ENCODE measurements around the gene S100A16. TPM values are rescaled to one million over a fixed set of nuclear protein-coding genes. Genes with fewer than 3 reads are reported as not detected.

Gene S100A16
- total and polyA plus RNA-seq, 5 donors from 2014 or later = not detected

GRCh38 chr1:153652805-153653500 is 40.0 kb upstream of the S100A16 start:
- H3K27me3 ChIP-seq (ENCODE audit: control insufficient read depth, insufficient read depth, low read length) = no peaks in the 10 kb centered on the region
- Mint-ChIP-seq H3K27ac (no peak overlapping the region), H3K27me3 (no peaks in the 10 kb centered on the region), H3K4me1 (peaks cover 4 to 23% (median 15%) of the 10 kb centered on the region in 4 donors), H3K36me3 (no peaks in the 10 kb centered on the region), H3K9me3 (no peaks in the 10 kb centered on the region), H3K4me3 (no peak overlapping the region)
- H3K4me3 ChIP-seq (ENCODE audit: low read depth, low read length) = no peak overlapping the region
- H3K36me3 ChIP-seq (ENCODE audit: control insufficient read depth, insufficient read depth, low read length) = no peaks in the 10 kb centered on the region
- H3K4me1 ChIP-seq (ENCODE audit: control insufficient read depth, insufficient read depth, low read length, poor library complexity, severe bottlenecking) = peaks cover 13% of the 10 kb centered on the region
- no peak for ATAC-seq (ENCODE audit: low read depth in 2 of 2)
- DNase-seq = no peak
- H3K27ac ChIP-seq (ENCODE audit: insufficient read depth, low read length, poor library complexity, severe bottlenecking) = no peak overlapping the region
- H3K9me3 ChIP-seq (ENCODE audit: control insufficient read depth in 2 of 2, low read length in 2 of 2) = no peaks in the 10 kb centered on the region

GRCh38 chr1:153651771-153652170 is 38.8 kb upstream of the S100A16 start:
- Mint-ChIP-seq H3K4me3 (no peak overlapping the region), H3K9me3 (no peaks in the 10 kb centered on the region), H3K27me3 (no peaks in the 10 kb centered on the region), H3K27ac (no peak overlapping the region), H3K4me1 (peaks cover 4 to 30% (median 21%) of the 10 kb centered on the region in 4 donors), H3K36me3 (no peaks in the 10 kb centered on the region)
- Histone ChIP-seq H3K4me1 (ENCODE audit: control insufficient read depth, insufficient read depth, low read length, poor library complexity, severe bottlenecking) (peaks cover 13% of the 10 kb centered on the region), H3K36me3 (ENCODE audit: control insufficient read depth, insufficient read depth, low read length) (peaks cover under 1% of the 10 kb centered on the region), H3K27me3 (ENCODE audit: control insufficient read depth, insufficient read depth, low read length) (no peaks in the 10 kb centered on the region), H3K4me3 (ENCODE audit: low read depth, low read length) (no peak overlapping the region), H3K27ac (ENCODE audit: insufficient read depth, low read length, poor library complexity, severe bottlenecking) (no peak overlapping the region), H3K9me3 (ENCODE audit: control insufficient read depth in 2 of 2, low read length in 2 of 2) (no peaks in the 10 kb centered on the region)
- DNase-seq = no peak
- ATAC-seq (ENCODE audit: low read depth in 2 of 2) = no peak

GRCh38 chr1:153649863-153650235 is 36.9 kb upstream of the S100A16 start:
- Mint-ChIP-seq H3K27ac (peak overlapping the region; percentile 89 to 97 (median 97)), H3K4me1 (peaks cover 14 to 47% (median 33%) of the 10 kb centered on the region in 4 donors), H3K4me3 (peak overlapping the region in 2 of 4 donors; percentile 70 to 72), H3K9me3 (no peaks in the 10 kb centered on the region), H3K36me3 (peaks cover 15% of the 10 kb centered on the region), H3K27me3 (no peaks in the 10 kb centered on the region)
- H3K4me1 ChIP-seq (ENCODE audit: control insufficient read depth, insufficient read depth, low read length, poor library complexity, severe bottlenecking) = peaks cover 18% of the 10 kb centered on the region
- no peak overlapping the region for H3K4me3 ChIP-seq (ENCODE audit: low read depth, low read length)
- H3K27me3 ChIP-seq (ENCODE audit: control insufficient read depth, insufficient read depth, low read length) = no peaks in the 10 kb centered on the region
- no peak for DNase-seq
- H3K27ac ChIP-seq (ENCODE audit: insufficient read depth, low read length, poor library complexity, severe bottlenecking) = peak overlapping the region; percentile 41
- ATAC-seq (ENCODE audit: low read depth in 2 of 2) = peak; percentile 18 to 25
- no peaks in the 10 kb centered on the region for H3K9me3 ChIP-seq (ENCODE audit: control insufficient read depth in 2 of 2, low read length in 2 of 2)
- peaks cover 19% of the 10 kb centered on the region for H3K36me3 ChIP-seq (ENCODE audit: control insufficient read depth, insufficient read depth, low read length)

- no peaks in the 10 kb centered on the region for H3K27me3 Mint-ChIP-seq
- H3K36me3 Mint-ChIP-seq = peaks cover 17% of the 10 kb centered on the region
- H3K4me1 Mint-ChIP-seq = peaks cover 14 to 53% (median 37%) of the 10 kb centered on the region in 4 donors
- H3K9me3 Mint-ChIP-seq = no peaks in the 10 kb centered on the region
- peak; percentile 77 to 80 for ATAC-seq (ENCODE audit: low read depth in 2 of 2)
- Histone ChIP-seq H3K27ac (ENCODE audit: insufficient read depth, low read length, poor library complexity, severe bottlenecking) (peak overlapping the region; percentile 20), H3K4me1 (ENCODE audit: control insufficient read depth, insufficient read depth, low read length, poor library complexity, severe bottlenecking) (peaks cover 18% of the 10 kb centered on the region), H3K36me3 (ENCODE audit: control insufficient read depth, insufficient read depth, low read length) (peaks cover 24% of the 10 kb centered on the region), H3K9me3 (ENCODE audit: control insufficient read depth in 2 of 2, low read length in 2 of 2) (no peaks in the 10 kb centered on the region), H3K27me3 (ENCODE audit: control insufficient read depth, insufficient read depth, low read length) (no peaks in the 10 kb centered on the region), H3K4me3 (ENCODE audit: low read depth, low read length) (no peak overlapping the region)
- H3K27ac Mint-ChIP-seq = peak overlapping the region; percentile 89 to 97 (median 97)
- H3K4me3 Mint-ChIP-seq = peak overlapping the region in 3 of 4 donors; percentile 61 to 72 (median 70)
- peak in 2 of 3 donors; percentile 37 to 58 for DNase-seq
Observed at GRCh38 chr1:153649137-153649862, 36.4 kb upstream of the S100A16 start.

- peak overlapping the region in 1 of 4 donors; percentile 35 for H3K4me3 Mint-ChIP-seq
- peaks cover 36% of the 10 kb centered on the region for H3K36me3 ChIP-seq (ENCODE audit: control insufficient read depth, insufficient read depth, low read length)
- ATAC-seq (ENCODE audit: low read depth in 2 of 2) (no peak), DNase-seq (no peak)
- no peaks in the 10 kb centered on the region for H3K27me3 ChIP-seq (ENCODE audit: control insufficient read depth, insufficient read depth, low read length)
- H3K4me3 ChIP-seq (ENCODE audit: low read depth, low read length) = no peak overlapping the region
- H3K36me3 Mint-ChIP-seq = peaks cover 27% of the 10 kb centered on the region
- H3K27ac ChIP-seq (ENCODE audit: insufficient read depth, low read length, poor library complexity, severe bottlenecking) = no peak overlapping the region
- peaks cover 23% of the 10 kb centered on the region for H3K4me1 ChIP-seq (ENCODE audit: control insufficient read depth, insufficient read depth, low read length, poor library complexity, severe bottlenecking)
- H3K27ac Mint-ChIP-seq = peak overlapping the region in 2 of 3 donors; percentile 21 to 97
- H3K27me3 Mint-ChIP-seq = no peaks in the 10 kb centered on the region
- H3K9me3 Mint-ChIP-seq = no peaks in the 10 kb centered on the region
- peaks cover 14 to 64% (median 43%) of the 10 kb centered on the region in 4 donors for H3K4me1 Mint-ChIP-seq
- H3K9me3 ChIP-seq (ENCODE audit: control insufficient read depth in 2 of 2, low read length in 2 of 2) = no peaks in the 10 kb centered on the region
Observed at GRCh38 chr1:153648000-153648643, 35.2 kb upstream of the S100A16 start.

GRCh38 chr1:153647346-153647714 is 34.4 kb upstream of the S100A16 start:
- Histone ChIP-seq H3K4me1 (ENCODE audit: control insufficient read depth, insufficient read depth, low read length, poor library complexity, severe bottlenecking) (peaks cover 27% of the 10 kb centered on the region), H3K27me3 (ENCODE audit: control insufficient read depth, insufficient read depth, low read length) (no peaks in the 10 kb centered on the region), H3K27ac (ENCODE audit: insufficient read depth, low read length, poor library complexity, severe bottlenecking) (no peak overlapping the region), H3K4me3 (ENCODE audit: low read depth, low read length) (no peak overlapping the region), H3K36me3 (ENCODE audit: control insufficient read depth, insufficient read depth, low read length) (peaks cover 44% of the 10 kb centered on the region), H3K9me3 (ENCODE audit: control insufficient read depth in 2 of 2, low read length in 2 of 2) (no peaks in the 10 kb centered on the region)
- Mint-ChIP-seq H3K27ac (peak overlapping the region in 1 of 3 donors; percentile 21), H3K36me3 (peaks cover 32% of the 10 kb centered on the region), H3K9me3 (no peaks in the 10 kb centered on the region), H3K4me1 (peaks cover 14 to 68% (median 44%) of the 10 kb centered on the region in 4 donors), H3K27me3 (no peaks in the 10 kb centered on the region), H3K4me3 (peak overlapping the region in 1 of 4 donors; percentile 71)
- ATAC-seq (ENCODE audit: low read depth in 2 of 2) = no peak
- no peak for DNase-seq

- Mint-ChIP-seq H3K9me3 (no peaks in the 10 kb centered on the region), H3K27me3 (no peaks in the 10 kb centered on the region), H3K4me3 (no peak overlapping the region), H3K36me3 (peaks cover 35% of the 10 kb centered on the region), H3K4me1 (peaks cover 14 to 72% (median 47%) of the 10 kb centered on the region in 4 donors), H3K27ac (peak overlapping the region in 2 of 3 donors; percentile 36 to 75)
- Histone ChIP-seq H3K4me3 (ENCODE audit: low read depth, low read length) (no peak overlapping the region), H3K9me3 (ENCODE audit: control insufficient read depth in 2 of 2, low read length in 2 of 2) (no peaks in the 10 kb centered on the region), H3K4me1 (ENCODE audit: control insufficient read depth, insufficient read depth, low read length, poor library complexity, severe bottlenecking) (peaks cover 27% of the 10 kb centered on the region), H3K27ac (ENCODE audit: insufficient read depth, low read length, poor library complexity, severe bottlenecking) (no peak overlapping the region), H3K27me3 (ENCODE audit: control insufficient read depth, insufficient read depth, low read length) (no peaks in the 10 kb centered on the region), H3K36me3 (ENCODE audit: control insufficient read depth, insufficient read depth, low read length) (peaks cover 49% of the 10 kb centered on the region)
- ATAC-seq (ENCODE audit: low read depth in 2 of 2) (no peak), DNase-seq (no peak)
Observed at GRCh38 chr1:153646672-153647345, 33.9 kb upstream of the S100A16 start.

Measured in CD4-positive, CD25-positive, alpha-beta regulatory T cell (primary cell).